Measurements from ENCODE around the gene HAND2.

DNA sequence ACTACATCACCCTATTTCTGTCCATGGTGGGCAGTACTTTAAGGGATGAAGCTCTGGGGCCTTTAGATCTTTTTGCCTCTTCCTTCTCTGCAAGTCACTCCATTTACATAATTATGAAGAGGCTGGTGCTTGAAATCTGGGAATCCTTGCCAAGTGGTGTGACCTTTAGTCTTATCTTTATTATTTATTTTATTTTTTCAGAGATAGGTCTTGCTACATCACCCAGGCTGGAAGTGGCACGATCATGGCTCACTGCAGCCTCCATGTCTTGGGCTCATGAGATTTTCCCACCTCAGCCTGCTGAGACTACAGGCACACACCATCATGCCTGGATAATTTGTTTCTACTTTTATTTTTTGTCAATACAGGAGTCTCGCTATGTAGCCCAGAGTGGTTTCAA, 34.4 kb upstream of the HAND2 start:
- TF ChIP-seq, protein P1, sequence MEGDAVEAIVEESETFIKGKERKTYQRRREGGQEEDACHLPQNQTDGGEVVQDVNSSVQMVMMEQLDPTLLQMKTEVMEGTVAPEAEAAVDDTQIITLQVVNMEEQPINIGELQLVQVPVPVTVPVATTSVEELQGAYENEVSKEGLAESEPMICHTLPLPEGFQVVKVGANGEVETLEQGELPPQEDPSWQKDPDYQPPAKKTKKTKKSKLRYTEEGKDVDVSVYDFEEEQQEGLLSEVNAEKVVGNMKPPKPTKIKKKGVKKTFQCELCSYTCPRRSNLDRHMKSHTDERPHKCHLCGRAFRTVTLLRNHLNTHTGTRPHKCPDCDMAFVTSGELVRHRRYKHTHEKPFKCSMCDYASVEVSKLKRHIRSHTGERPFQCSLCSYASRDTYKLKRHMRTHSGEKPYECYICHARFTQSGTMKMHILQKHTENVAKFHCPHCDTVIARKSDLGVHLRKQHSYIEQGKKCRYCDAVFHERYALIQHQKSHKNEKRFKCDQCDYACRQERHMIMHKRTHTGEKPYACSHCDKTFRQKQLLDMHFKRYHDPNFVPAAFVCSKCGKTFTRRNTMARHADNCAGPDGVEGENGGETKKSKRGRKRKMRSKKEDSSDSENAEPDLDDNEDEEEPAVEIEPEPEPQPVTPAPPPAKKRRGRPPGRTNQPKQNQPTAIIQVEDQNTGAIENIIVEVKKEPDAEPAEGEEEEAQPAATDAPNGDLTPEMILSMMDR (IDR thresholded peaks at IDR 0.05; ENCODE audit: insufficient read depth, low read length, poor library complexity, severe bottlenecking) = no peak
- no peak for TF ChIP-seq EZH2phosphoT487 (conservative IDR thresholded peaks at IDR 0.05; ENCODE audit: low read length)

All from SU-DHL-6 (cell line).